Measurements from ENCODE around the gene ASB1. TPM values are rescaled to one million over a fixed set of nuclear protein-coding genes. Genes with fewer than 3 reads are reported as not detected.
"Not testable (repeated sequence)": the region's sequence is repeated elsewhere in the genome, so short reads cannot be mapped to it uniquely, and the experiment has no call there.

Gene ASB1
- total RNA-seq, 1 donor from 2014 or later: 16.7 TPM

DNA sequence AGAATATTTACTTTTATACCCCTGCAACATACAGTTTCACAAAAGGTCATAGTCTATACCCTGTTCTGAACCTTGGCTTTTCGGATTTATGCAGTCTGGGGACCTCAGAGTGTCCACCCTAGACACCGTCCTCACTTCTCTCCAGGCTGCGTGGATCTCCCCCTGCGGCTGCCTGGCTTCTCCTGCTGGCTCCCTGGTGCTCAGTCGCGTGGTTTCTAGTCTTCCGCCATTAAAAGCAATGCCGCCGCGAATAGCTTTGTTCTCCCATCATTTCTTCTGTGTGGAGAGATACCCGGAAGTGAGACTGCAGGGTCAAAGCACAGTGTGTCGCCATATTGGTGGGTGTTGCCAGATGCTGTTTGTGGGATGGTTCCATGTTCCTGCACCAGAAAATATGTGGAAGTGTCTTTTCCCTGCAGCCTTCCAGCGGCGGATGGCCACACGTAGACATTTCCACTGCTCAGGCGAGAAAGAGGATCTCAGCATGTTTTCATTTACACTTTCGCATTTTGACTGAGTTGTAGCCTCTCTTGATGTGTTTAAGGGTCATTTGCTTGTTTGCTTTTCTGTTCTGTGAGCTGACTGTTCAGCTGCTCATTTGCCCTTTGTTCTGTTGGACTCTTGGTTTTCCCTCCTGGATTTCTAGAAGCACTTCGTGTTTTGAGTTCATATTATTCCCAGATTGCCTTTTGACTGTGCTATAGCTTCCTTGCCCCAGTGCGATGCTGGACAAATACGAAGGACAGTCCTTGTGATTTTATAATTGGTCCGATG lies 22.9 kb upstream of the ASB1 start:
- DNase-seq (ENCODE audit: extremely low spot score in 2 of 2): no peak
- Histone ChIP-seq H3K4me3 (no peak overlapping the region), H3K36me3 (peaks cover 0 to 13% of the 10 kb centered on the region in 2 donors), H3K4me1 (no peaks in the 10 kb centered on the region), H3K9me3 (no peaks in the 10 kb centered on the region), H3K27ac (no peak overlapping the region), H3K27me3 (no peaks in the 10 kb centered on the region)
- TF ChIP-seq, protein P1, sequence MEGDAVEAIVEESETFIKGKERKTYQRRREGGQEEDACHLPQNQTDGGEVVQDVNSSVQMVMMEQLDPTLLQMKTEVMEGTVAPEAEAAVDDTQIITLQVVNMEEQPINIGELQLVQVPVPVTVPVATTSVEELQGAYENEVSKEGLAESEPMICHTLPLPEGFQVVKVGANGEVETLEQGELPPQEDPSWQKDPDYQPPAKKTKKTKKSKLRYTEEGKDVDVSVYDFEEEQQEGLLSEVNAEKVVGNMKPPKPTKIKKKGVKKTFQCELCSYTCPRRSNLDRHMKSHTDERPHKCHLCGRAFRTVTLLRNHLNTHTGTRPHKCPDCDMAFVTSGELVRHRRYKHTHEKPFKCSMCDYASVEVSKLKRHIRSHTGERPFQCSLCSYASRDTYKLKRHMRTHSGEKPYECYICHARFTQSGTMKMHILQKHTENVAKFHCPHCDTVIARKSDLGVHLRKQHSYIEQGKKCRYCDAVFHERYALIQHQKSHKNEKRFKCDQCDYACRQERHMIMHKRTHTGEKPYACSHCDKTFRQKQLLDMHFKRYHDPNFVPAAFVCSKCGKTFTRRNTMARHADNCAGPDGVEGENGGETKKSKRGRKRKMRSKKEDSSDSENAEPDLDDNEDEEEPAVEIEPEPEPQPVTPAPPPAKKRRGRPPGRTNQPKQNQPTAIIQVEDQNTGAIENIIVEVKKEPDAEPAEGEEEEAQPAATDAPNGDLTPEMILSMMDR (IDR thresholded peaks at IDR 0.05): no peak
- TF ChIP-seq POLR2AphosphoS5 (IDR thresholded peaks at IDR 0.05; ENCODE audit: insufficient read depth in 1 of 2, low read depth in 1 of 2) (no peak), POLR2A (IDR thresholded peaks at IDR 0.05) (no peak)
- intact Hi-C loops (cut with DNase I): no loop called here

DNA sequence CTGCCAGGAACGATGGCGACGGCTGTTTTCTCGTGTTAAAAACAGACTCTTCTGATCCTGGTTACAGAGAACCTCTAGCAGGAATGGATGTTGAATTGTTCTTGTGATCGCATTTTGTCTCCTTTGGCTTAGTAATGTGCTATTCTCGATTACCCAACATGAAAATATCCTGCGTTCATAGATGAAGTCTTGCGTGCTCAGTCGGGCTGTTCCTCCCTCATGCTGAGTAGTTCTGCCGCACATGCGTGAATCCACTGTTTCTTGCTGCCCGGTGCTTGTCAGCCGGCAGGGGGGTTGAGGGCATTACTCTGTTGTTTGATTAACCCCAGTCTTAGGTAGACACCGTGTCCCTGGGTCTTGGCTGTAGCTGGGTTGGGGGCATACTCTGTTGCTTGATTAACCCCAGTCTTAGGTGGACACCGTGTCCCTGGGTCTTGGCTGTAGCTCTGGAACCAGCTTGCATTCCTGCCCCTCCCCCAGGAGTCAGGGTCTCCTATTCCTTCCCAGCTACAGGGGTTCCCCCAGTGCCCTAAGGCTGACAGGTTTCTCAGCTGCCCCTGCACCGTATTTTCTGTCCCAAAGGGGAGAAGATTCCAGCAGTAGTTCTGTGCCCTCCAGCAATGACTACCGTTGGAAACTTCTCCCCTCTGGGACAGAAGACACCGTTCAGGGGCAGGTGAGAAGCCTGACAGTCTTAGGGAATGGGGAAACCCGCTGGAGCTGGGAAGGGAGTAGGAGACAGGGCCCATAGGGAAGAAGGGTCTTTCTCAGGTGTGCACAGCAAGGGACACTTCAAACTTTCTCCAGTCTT lies 22.1 kb upstream of the ASB1 start:
- peaks cover 0 to 8% of the 10 kb centered on the region in 2 donors for H3K36me3 ChIP-seq
- no peak overlapping the region for H3K4me3 ChIP-seq
- no peaks in the 10 kb centered on the region for H3K4me1 ChIP-seq
- no peak overlapping the region for H3K27ac ChIP-seq
- intact Hi-C loops (cut with DNase I): no loop called here
- no peaks in the 10 kb centered on the region for H3K27me3 ChIP-seq
- DNase-seq (ENCODE audit: extremely low spot score in 2 of 2): no peak
- no peaks in the 10 kb centered on the region for H3K9me3 ChIP-seq
- no peak for TF ChIP-seq POLR2AphosphoS5 (IDR thresholded peaks at IDR 0.05; ENCODE audit: insufficient read depth in 1 of 2, low read depth in 1 of 2)
- no peak for TF ChIP-seq POLR2A (IDR thresholded peaks at IDR 0.05)
- TF ChIP-seq, protein P1 (IDR thresholded peaks at IDR 0.05): no peak

DNA sequence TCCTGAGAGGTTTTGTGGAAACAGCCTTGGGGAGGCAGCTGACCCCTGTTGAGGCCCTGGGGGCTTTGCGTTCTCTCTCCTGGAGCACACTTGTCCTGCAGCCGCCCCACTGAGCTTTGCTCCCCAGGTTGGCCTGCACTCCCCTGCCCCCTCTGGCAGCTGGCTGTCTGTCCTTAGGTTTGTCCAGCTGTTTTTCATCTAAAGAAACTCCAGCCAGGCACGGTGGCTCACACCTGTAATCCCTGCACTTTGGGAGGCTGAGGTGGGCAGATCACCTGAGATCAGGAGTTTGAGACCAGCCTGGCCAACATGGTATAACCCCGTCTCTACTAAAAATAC lies 21.5 kb upstream of the ASB1 start:
- H3K27ac ChIP-seq; H3K27me3 ChIP-seq; H3K36me3 ChIP-seq; H3K4me1 ChIP-seq; DNase-seq (ENCODE audit: extremely low spot score in 2 of 2); H3K4me3 ChIP-seq; intact Hi-C loops (cut with DNase I); H3K9me3 ChIP-seq: not testable (repeated sequence)

DNA sequence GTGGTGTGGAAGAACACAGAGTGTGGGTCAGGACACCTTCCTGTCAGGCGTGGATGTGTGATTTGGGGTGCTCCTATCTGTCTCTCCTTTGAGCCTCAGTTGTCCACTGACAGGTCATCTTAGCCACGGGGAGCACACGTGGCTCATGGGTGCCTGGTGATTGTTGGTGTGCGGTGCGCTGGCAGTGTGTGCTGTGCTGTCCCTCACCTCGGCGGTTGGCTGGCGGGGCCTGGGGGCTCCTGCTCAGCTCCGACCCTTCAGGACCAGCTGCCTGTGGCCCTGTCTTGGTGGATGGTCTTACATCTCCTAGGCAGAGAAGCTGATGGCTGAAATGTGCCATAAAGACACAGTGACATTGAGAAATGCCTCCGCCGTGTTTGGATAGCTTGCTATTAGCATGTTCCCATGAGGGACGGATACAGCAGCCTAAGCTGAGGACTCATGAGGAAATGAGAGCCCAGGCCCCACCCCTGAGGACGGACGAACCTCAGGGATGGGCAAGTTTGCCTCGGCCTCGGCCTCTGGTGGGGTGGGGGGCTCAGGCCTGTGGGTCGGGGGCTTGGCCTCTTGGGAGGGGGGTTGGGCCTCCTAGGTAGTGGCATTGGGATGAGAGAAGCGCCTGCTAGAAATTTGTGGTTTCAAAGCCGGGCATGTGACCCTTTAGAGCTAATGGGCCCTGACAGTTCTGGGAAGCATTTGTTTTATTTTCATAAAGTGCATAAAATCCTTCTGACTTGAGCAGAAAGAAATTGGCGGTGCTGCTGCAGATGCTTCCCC lies 20.3 kb upstream of the ASB1 start:
- Histone ChIP-seq H3K9me3 (no peaks in the 10 kb centered on the region), H3K27me3 (no peaks in the 10 kb centered on the region), H3K36me3 (no peaks in the 10 kb centered on the region), H3K4me3 (no peak overlapping the region), H3K27ac (no peak overlapping the region), H3K4me1 (no peaks in the 10 kb centered on the region)
- intact Hi-C loops (cut with DNase I): no loop called here
- TF ChIP-seq, protein P1 (IDR thresholded peaks at IDR 0.05): no peak
- TF ChIP-seq POLR2AphosphoS5 (IDR thresholded peaks at IDR 0.05; ENCODE audit: insufficient read depth in 1 of 2, low read depth in 1 of 2): no peak
- no peak for TF ChIP-seq POLR2A (IDR thresholded peaks at IDR 0.05)
- no peak for DNase-seq (ENCODE audit: extremely low spot score in 2 of 2)

DNA sequence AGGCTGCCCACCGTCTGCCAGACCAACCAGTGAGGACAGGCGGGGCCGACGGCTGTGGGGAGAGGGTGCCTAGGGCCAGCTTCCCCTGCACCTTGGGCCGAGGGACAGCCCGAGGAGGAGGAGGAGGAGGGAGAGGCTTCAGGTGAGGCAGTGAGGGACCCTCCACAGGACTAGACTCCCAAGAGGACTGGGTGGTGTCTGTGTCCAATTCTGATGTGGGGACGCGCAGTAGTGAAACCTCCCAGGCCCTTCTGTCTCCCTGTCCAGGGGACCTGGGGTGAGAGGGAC lies 19.8 kb upstream of the ASB1 start:
- intact Hi-C loops (cut with DNase I): no loop called here
- H3K9me3 ChIP-seq: no peaks in the 10 kb centered on the region
- no peak overlapping the region for H3K27ac ChIP-seq
- H3K4me3 ChIP-seq: no peak overlapping the region
- no peaks in the 10 kb centered on the region for H3K4me1 ChIP-seq
- TF ChIP-seq POLR2AphosphoS5 (IDR thresholded peaks at IDR 0.05; ENCODE audit: insufficient read depth in 1 of 2, low read depth in 1 of 2) (no peak), POLR2A (IDR thresholded peaks at IDR 0.05) (no peak)
- TF ChIP-seq, protein P1 (IDR thresholded peaks at IDR 0.05): no peak
- DNase-seq (ENCODE audit: extremely low spot score in 2 of 2): no peak
- no peaks in the 10 kb centered on the region for H3K27me3 ChIP-seq
- H3K36me3 ChIP-seq: no peaks in the 10 kb centered on the region

Measured in vagina (tissue), 2 donors.